ENCODE data around the gene PABPC3. TPM values are rescaled to one million over a fixed set of nuclear protein-coding genes. Genes with fewer than 3 reads are reported as not detected.

The PABPC3 gene
- total and polyA plus RNA-seq, 2 of the 8 experiments (the other 6 are each of a cell fraction or from before 2014, with no cell fraction given), result 0.18 to 0.48 TPM

GRCh38 chr13:25103711-25104110, 7.8 kb downstream of the PABPC3 start:
- H3K56ac ChIP-seq (replicated peaks; ENCODE audit: insufficient read length, low read depth, low read length), result no peak overlapping the region
- 0 out of 4 replicates have a peak, but pooled peaks cover 0 to 2% of the 10 kb centered on the region in 2 experiments for H3K9me3 ChIP-seq (ENCODE audit: insufficient read depth in 2 of 2, low read depth in 1 of 2, low read length in 1 of 2)
- FAIRE-seq, result no peak

More at GRCh38 chr13:25103711-25104110, 7.8 kb downstream of the PABPC3 start:
- no peaks in the 10 kb centered on the region for H3K79me1 ChIP-seq (ENCODE audit: low read depth, low read length)
- H2BK15ac ChIP-seq (ENCODE audit: low read length), result no peak overlapping the region
- no peak overlapping the region for H3K18ac ChIP-seq (ENCODE audit: extremely low read depth, low read length)
- H4K5ac ChIP-seq (ENCODE audit: insufficient read length, low read depth, low read length), result no peak overlapping the region
- H3K4me3 ChIP-seq (ENCODE audit: extremely low read depth in 1 of 4, insufficient read depth in 2 of 4, low read depth in 3 of 4, low read length in 4 of 4), result no peak overlapping the region
- H3K79me2 ChIP-seq (ENCODE audit: control insufficient read depth in 1 of 2, insufficient read depth in 2 of 2, low read length in 2 of 2), result no peaks in the 10 kb centered on the region
- H3K4me2 ChIP-seq (ENCODE audit: insufficient read depth in 1 of 2, low read depth in 2 of 2, low read length in 2 of 2), result no peak overlapping the region
- no peaks in the 10 kb centered on the region for H3K23me2 ChIP-seq (ENCODE audit: low read depth, low read length)
- no peak for DNase-seq (ENCODE audit: low read depth in 1 of 2, low spot score in 2 of 2)
- H2BK12ac ChIP-seq (ENCODE audit: low read depth, low read length), result no peak overlapping the region
- POLR2A ChIA-PET (ENCODE audit: partially characterized antibody), result no interaction called here
- H3K27me3 ChIP-seq (replicated peaks in 1 of 4; ENCODE audit: control insufficient read depth in 3 of 4, extremely low read depth in 1 of 4, insufficient read depth in 3 of 4, low read length in 3 of 4), result no peaks in the 10 kb centered on the region
- H4K8ac ChIP-seq (ENCODE audit: extremely low read depth, insufficient read depth, low read length), result no peak overlapping the region
- H2AFZ ChIP-seq (ENCODE audit: low read length), result no peak overlapping the region
- H2BK5ac ChIP-seq (ENCODE audit: low read depth, low read length), result no peak overlapping the region
- no peaks in the 10 kb centered on the region for H3K36me3 ChIP-seq (ENCODE audit: control insufficient read depth in 2 of 4, insufficient read depth in 4 of 4, low read length in 3 of 4)
- 85% methylated on average over 2 of the region's 2 CpGs; no CpG with 5 or more reads in 1 of the 2 experiments for WGBS, 2 experiments (ENCODE audit: extremely low coverage in 1 of 2, insufficient coverage in 1 of 2, insufficient read length in 1 of 2, insufficient replicate concordance in 2 of 2, low coverage in 1 of 2, low lambda C conversion rate in 2 of 2, missing lambda C conversion rate in 1 of 2)
- no peaks in the 10 kb centered on the region for H4K20me1 ChIP-seq (replicated peaks in 1 of 2; ENCODE audit: control insufficient read depth in 1 of 2, insufficient read depth in 2 of 2, low read length in 2 of 2)
- no peaks in the 10 kb centered on the region for H3K4me1 ChIP-seq (replicated peaks in 1 of 4; ENCODE audit: control insufficient read depth in 3 of 4, insufficient read depth in 4 of 4, low read length in 3 of 4)
- H3K27ac ChIP-seq (ENCODE audit: low read depth, low read length), result no peak overlapping the region
- no peak overlapping the region for H3K9ac ChIP-seq (replicated peaks in 1 of 4; ENCODE audit: extremely low read depth in 1 of 4, low read depth in 3 of 4, low read length in 3 of 4)
- H2BK20ac ChIP-seq (ENCODE audit: low read length), result no peak overlapping the region
- no peak overlapping the region for H2BK120ac ChIP-seq (replicated peaks; ENCODE audit: low read depth, low read length)
- H3K23ac ChIP-seq (ENCODE audit: insufficient read length), result no peak overlapping the region
- TF ChIP-seq E2F6 (IDR thresholded peaks at IDR 0.05) (no peak), EZH2 (IDR thresholded peaks at IDR 0.05; ENCODE audit: low read depth, low read length, severe bottlenecking) (no peak), RBBP5 (IDR thresholded peaks at IDR 0.05; ENCODE audit: borderline replicate concordance, low read depth, low read length) (no peak)
- no peak overlapping the region for H3K14ac ChIP-seq (ENCODE audit: insufficient read length)
- H2AK5ac ChIP-seq (ENCODE audit: low read depth, low read length), result no peak overlapping the region
- H3K4ac ChIP-seq (replicated peaks; ENCODE audit: insufficient read length, low read depth, low read length), result no peak overlapping the region
- CTCF ChIA-PET (ENCODE audit: partially characterized antibody), result interaction anchor here (1.0 to 2.3 kb wide), 2 partner anchors 10 to 65 kb away, joined by 3 to 12 read pairs; no protein-coding TSS in a partner anchor
- H4K91ac ChIP-seq (replicated peaks; ENCODE audit: insufficient read length, low read length), result no peak overlapping the region
